ENCODE data around the gene TNK2. TPM values are rescaled to one million over a fixed set of nuclear protein-coding genes. Genes with fewer than 3 reads are reported as not detected.

TNK2 gene
- total RNA-seq, 4 donors from 2014 or later = 40.5 to 54.0 (median 49.3) TPM

DNA sequence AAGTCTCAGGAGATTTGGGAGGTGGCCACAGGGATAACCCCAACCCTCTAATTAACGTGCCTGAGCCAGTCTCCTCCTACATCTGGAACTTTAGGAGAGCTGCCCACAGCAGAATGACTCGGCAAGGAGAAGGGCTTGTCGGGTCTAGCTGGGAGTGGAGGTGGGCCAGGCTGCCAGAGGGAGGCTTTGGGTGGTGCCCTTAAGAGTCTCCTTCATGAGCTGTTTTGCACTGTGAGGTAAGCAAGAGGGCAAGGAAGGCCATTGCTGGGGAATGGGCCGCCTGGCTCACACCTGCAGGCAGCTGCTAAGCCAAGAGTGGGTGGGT lies 3.6 kb upstream of the TNK2 start:
- peak overlapping the region; percentile 9 to 42 (median 28) for H3K27ac ChIP-seq
- no peak for ATAC-seq
- no peak overlapping the region for H3K4me3 ChIP-seq
- intact Hi-C loops (cut with DNase I; ENCODE audit: low total_unique reads) (no loop called here), in situ Hi-C loops (cut with MboI; ENCODE audit: low sequenced_read_pairs in 4 of 4) (loop anchor here in 2 of 4 donors (10.0 kb wide), 1 partner anchor 57 kb away; no protein-coding TSS in a partner anchor)
- H3K27me3 ChIP-seq = no peaks in the 10 kb centered on the region
- TF ChIP-seq, protein P1, sequence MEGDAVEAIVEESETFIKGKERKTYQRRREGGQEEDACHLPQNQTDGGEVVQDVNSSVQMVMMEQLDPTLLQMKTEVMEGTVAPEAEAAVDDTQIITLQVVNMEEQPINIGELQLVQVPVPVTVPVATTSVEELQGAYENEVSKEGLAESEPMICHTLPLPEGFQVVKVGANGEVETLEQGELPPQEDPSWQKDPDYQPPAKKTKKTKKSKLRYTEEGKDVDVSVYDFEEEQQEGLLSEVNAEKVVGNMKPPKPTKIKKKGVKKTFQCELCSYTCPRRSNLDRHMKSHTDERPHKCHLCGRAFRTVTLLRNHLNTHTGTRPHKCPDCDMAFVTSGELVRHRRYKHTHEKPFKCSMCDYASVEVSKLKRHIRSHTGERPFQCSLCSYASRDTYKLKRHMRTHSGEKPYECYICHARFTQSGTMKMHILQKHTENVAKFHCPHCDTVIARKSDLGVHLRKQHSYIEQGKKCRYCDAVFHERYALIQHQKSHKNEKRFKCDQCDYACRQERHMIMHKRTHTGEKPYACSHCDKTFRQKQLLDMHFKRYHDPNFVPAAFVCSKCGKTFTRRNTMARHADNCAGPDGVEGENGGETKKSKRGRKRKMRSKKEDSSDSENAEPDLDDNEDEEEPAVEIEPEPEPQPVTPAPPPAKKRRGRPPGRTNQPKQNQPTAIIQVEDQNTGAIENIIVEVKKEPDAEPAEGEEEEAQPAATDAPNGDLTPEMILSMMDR (IDR thresholded peaks at IDR 0.05 in 4 of 5, conservative IDR thresholded peaks at IDR 0.05 in 1 of 5) = no peak
- no peak for TF ChIP-seq POLR2A (IDR thresholded peaks at IDR 0.05)
- peaks cover 29% of the 10 kb centered on the region in 2 donors for H3K4me1 ChIP-seq
- H3K36me3 ChIP-seq = no peaks in the 10 kb centered on the region
- H3K9me3 ChIP-seq = no peaks in the 10 kb centered on the region
- DNase-seq = peak in 1 of 2 donors; percentile 14

DNA sequence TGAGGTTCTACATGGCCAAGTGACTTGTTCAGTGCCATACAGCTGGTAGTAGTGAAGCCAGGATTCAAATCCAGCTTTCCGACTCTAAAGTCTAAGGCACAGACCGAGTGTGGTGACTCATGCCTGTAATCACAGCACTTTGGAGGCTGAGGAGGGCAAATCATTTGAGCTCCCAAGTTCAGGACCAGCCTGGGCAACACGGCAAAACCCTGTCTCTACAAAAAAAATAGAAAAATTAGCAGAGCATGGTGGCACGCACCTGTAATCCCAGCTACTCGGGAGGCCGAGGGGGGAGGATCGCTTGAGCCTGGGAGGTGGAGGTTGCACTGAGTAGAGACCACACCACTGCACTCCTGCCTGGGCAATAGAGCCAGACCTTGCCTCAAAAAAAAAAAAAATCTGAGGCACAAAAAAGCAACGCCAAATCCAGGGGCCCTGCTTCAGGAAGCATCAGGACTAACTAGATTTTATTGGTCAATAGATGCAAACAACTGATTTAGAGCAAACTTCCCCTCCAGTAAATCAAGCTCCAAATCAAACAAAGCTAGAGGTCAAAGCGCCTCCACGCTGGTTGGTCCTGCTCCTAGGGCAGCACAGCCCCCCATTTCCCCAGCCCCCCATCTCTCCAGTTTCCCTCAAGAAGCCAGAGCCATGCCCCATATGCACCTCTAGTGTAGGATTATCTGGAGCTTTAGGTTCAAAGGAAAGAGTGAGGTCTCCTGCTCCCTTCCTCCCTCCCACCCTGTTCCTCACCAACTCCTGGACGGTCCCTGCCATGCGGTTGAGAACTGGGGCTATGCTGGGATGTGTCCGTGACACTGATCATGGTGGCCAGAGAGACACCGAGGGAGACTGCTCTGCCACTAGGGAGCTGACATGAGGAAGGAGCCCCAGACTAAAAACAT lies 2.9 kb upstream of the TNK2 start:
- Histone ChIP-seq H3K27ac (peak overlapping the region in 3 of 4 donors; percentile 16 to 98 (median 42)), H3K9me3 (no peaks in the 10 kb centered on the region), H3K4me3 (no peak overlapping the region), H3K36me3 (no peaks in the 10 kb centered on the region), H3K27me3 (no peaks in the 10 kb centered on the region), H3K4me1 (peaks cover 35% of the 10 kb centered on the region in 2 donors)
- intact Hi-C loops (cut with DNase I; ENCODE audit: low total_unique reads) (no loop called here), in situ Hi-C loops (cut with MboI; ENCODE audit: low sequenced_read_pairs in 4 of 4) (loop anchor here in 2 of 4 donors (10.0 kb wide), 1 partner anchor 56 kb away; no protein-coding TSS in a partner anchor)
- ATAC-seq (no peak), DNase-seq (peak in 1 of 2 donors; percentile 9)
- no peak for TF ChIP-seq POLR2A (IDR thresholded peaks at IDR 0.05)
- TF ChIP-seq, protein P1 (IDR thresholded peaks at IDR 0.05 in 4 of 5, conservative IDR thresholded peaks at IDR 0.05 in 1 of 5) = no peak

DNA sequence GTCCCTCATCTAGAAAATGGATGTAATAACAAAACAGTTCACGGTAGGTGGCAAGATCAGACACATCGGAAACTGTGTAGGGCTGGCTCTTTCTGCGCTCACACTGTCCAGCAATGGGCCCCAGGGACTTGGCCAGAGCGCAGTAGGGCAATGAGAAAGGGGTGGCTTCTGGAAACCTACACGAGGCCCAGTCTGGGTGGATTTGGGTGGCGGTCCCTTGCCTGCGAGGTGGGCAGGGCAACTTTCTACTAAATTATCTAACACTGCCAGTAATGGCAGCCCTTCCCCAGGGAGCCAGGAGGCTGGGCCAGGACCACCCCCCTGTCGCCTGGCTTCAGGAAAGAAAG lies 2.1 kb upstream of the TNK2 start:
- no peak for TF ChIP-seq POLR2A (IDR thresholded peaks at IDR 0.05)
- TF ChIP-seq, protein P1 (IDR thresholded peaks at IDR 0.05 in 4 of 5, conservative IDR thresholded peaks at IDR 0.05 in 1 of 5) = no peak
- Histone ChIP-seq H3K36me3 (no peaks in the 10 kb centered on the region), H3K27me3 (no peaks in the 10 kb centered on the region), H3K4me1 (peaks cover 36 to 44% of the 10 kb centered on the region in 2 donors), H3K4me3 (peak overlapping the region in 3 of 4 donors; percentile 66 to 74 (median 66)), H3K27ac (peak overlapping the region; percentile 85 to 98 (median 88)), H3K9me3 (no peaks in the 10 kb centered on the region)
- ATAC-seq (no peak), DNase-seq (peak in 1 of 2 donors; percentile 16)
- in situ Hi-C loops (cut with MboI; ENCODE audit: low sequenced_read_pairs in 4 of 4) (loop anchor here in 2 of 4 donors (10.0 kb wide), 1 partner anchor 56 kb away; no protein-coding TSS in a partner anchor), intact Hi-C loops (cut with DNase I; ENCODE audit: low total_unique reads) (no loop called here)

DNA sequence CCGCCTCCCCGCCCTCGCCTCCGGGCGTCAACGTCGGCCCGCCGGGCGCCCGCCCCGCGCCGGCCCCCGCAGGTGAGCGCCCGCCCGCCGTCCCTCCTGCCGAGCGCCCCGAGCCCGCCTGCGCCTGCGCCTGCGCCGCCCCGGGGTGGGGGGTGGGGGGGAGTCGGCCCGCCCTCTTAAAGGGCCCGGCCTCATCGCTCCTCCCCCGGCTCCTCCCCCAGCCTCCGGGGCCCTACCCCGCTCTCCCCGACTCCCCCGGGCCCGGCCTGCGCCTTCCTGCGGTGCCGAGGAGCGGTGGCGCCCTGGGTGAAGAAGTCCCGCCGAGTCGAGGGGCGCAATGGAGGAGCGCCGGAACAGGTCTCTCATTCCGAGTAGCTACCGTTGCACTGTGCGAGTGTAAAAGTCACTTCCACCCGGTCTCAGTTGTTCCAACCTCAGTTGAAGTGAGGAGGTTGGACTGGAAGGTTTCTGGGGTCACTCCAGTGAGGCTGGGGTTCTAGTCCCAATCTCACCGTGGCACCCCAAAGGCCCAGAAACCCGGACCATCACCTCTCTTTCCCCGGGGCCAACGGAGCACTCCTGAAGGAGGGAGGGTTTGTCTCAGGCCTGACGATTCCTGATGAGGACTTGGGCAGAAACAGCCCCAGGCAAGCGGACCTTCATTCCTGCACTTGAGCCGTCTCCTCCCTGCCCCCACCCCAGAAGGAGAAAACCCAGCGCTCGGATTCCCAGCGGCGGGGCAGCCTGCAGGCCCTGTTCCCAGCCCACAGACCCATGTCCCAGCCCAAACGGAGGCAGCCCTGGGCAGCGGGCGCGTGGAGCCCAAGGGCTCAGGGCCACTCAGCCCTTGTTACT lies 1.5 kb upstream of the TNK2 start:
- H3K36me3 ChIP-seq = no peaks in the 10 kb centered on the region
- H3K4me1 ChIP-seq = peaks cover 36 to 48% of the 10 kb centered on the region in 2 donors
- DNase-seq = peak; percentile 77 to 87
- intact Hi-C loops (cut with DNase I; ENCODE audit: low total_unique reads) = loop anchor here (2.0 to 5.0 kb wide), 2 partner anchors 15 to 1213 kb away; no protein-coding TSS in a partner anchor
- in situ Hi-C loops (cut with MboI; ENCODE audit: low sequenced_read_pairs in 4 of 4) = loop anchor here in 2 of 4 donors (10.0 kb wide), 1 partner anchor 55 kb away; no protein-coding TSS in a partner anchor
- H3K27ac ChIP-seq = peak overlapping the region; percentile 85 to 98 (median 96)
- TF ChIP-seq, protein P1 (IDR thresholded peaks at IDR 0.05 in 4 of 5, conservative IDR thresholded peaks at IDR 0.05 in 1 of 5) = no peak
- TF ChIP-seq POLR2A (IDR thresholded peaks at IDR 0.05) = peak; percentile 82 to 88
- no peaks in the 10 kb centered on the region for H3K9me3 ChIP-seq
- peak overlapping the region; percentile 54 to 74 (median 66) for H3K4me3 ChIP-seq
- ATAC-seq = peak; percentile 20 to 32
- no peaks in the 10 kb centered on the region for H3K27me3 ChIP-seq

All from gastrocnemius medialis (tissue), 4 donors.